ENCODE results near the gene PLEKHG3.

The PLEKHG3 gene

DNA sequence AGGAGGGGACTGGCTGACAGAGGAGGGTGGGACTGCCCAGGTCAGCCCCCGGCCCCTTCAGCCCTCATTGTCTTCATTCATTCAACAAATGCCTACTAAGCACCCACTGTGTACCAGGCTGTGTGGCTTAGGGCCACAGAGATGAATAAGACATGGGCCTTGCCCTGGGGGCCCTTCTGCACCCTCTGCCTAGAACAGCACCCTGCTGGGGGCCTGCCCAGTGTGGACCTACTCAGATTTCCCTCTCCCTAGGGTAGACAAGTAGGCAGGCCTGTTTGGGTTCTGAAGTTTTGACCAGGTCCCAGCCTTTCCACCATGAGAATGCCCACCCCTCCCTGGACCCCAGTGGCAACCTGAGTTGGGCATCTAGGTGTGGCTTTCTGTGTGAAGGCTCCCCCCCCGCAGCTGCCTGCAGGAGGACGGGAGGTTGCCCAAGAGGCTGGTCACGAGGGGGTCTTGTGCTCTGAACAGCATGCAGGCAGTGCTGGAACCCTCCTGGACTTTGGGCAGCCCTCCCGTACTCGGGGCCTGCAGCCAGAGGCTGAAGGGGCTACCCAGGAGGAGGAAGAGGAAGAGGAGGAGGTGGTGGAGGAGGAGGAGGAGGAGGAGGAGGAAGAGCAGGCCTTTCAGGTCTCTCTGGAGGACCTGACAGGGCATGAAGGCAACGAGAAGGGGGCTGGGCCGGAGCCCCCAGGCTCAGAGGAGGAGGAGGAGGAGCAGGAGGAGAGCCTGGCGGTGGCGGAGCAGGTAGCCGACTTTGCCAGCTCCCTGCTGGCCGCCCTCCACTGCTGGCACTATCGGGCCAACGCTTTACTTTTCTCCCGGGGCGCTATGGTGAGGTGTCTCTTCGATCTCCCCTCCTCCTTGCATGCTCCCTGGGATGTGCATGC is 33.4 kb downstream of the PLEKHG3 start:
- Histone ChIP-seq H3K36me3 (ENCODE audit: control insufficient read depth, low read length) (no peaks in the 10 kb centered on the region), H3F3A (ENCODE audit: control insufficient read depth, insufficient read depth) (no peaks in the 10 kb centered on the region), H3K27me3 (ENCODE audit: control insufficient read depth, low read length) (no peaks in the 10 kb centered on the region), H3K4me3 (ENCODE audit: low read length) (no peak overlapping the region), H3K27ac (ENCODE audit: low read depth, low read length) (no peak overlapping the region), H3K4me1 (ENCODE audit: control insufficient read depth, low read length) (no peaks in the 10 kb centered on the region), H3K79me2 (ENCODE audit: control insufficient read depth, low read length) (no peaks in the 10 kb centered on the region), H3K9me3 (ENCODE audit: control insufficient read depth, insufficient read depth, low read length) (no peaks in the 10 kb centered on the region), H4K20me1 (ENCODE audit: control insufficient read depth, insufficient read depth, low read depth, low read length) (no peaks in the 10 kb centered on the region), H3K9me2 (replicated peaks; ENCODE audit: control insufficient read depth, low read length) (no peaks in the 10 kb centered on the region), H3K4me2 (ENCODE audit: low read length) (no peak overlapping the region)
- TF ChIP-seq EZH2phosphoT487 (IDR thresholded peaks at IDR 0.05; ENCODE audit: borderline replicate concordance, low read length), result no peak
- TF ChIP-seq, protein P1, sequence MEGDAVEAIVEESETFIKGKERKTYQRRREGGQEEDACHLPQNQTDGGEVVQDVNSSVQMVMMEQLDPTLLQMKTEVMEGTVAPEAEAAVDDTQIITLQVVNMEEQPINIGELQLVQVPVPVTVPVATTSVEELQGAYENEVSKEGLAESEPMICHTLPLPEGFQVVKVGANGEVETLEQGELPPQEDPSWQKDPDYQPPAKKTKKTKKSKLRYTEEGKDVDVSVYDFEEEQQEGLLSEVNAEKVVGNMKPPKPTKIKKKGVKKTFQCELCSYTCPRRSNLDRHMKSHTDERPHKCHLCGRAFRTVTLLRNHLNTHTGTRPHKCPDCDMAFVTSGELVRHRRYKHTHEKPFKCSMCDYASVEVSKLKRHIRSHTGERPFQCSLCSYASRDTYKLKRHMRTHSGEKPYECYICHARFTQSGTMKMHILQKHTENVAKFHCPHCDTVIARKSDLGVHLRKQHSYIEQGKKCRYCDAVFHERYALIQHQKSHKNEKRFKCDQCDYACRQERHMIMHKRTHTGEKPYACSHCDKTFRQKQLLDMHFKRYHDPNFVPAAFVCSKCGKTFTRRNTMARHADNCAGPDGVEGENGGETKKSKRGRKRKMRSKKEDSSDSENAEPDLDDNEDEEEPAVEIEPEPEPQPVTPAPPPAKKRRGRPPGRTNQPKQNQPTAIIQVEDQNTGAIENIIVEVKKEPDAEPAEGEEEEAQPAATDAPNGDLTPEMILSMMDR (IDR thresholded peaks at IDR 0.05; ENCODE audit: low read depth, low read length, poor library complexity, severe bottlenecking), result no peak

DNA sequence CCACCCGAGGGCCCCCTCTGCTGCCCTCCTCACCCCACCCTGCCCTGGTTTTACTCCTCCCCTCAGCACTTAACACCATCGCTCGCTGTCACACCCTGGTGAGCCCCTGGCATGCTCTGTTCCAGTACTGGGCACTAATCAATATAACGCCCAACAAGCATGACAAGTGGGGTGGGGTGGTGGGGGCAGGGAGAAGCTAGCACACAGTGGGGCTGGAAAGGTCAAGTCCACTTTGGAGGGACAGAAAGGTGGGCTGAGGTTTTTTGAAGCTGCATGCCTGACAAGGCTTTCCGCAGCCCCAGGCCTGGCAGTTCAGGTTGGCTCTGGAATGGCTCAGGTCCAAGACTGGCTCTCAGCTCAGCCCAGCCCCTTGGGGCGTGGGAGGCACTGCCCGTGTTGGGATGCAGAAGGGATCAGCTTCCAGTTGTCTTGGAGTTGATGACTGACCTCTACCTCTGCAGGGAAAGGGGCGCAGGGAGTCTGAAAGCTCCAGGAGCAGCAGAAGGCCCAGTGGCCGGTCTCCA is 34.1 kb downstream of the PLEKHG3 start:
- Histone ChIP-seq H3K27ac (ENCODE audit: low read depth, low read length) (no peak overlapping the region), H3K36me3 (ENCODE audit: control insufficient read depth, low read length) (no peaks in the 10 kb centered on the region), H3K79me2 (ENCODE audit: control insufficient read depth, low read length) (no peaks in the 10 kb centered on the region), H4K20me1 (ENCODE audit: control insufficient read depth, insufficient read depth, low read depth, low read length) (no peaks in the 10 kb centered on the region), H3K4me1 (ENCODE audit: control insufficient read depth, low read length) (no peaks in the 10 kb centered on the region), H3K27me3 (ENCODE audit: control insufficient read depth, low read length) (no peaks in the 10 kb centered on the region), H3K9me3 (ENCODE audit: control insufficient read depth, insufficient read depth, low read length) (no peaks in the 10 kb centered on the region), H3K9me2 (replicated peaks; ENCODE audit: control insufficient read depth, low read length) (no peaks in the 10 kb centered on the region), H3F3A (ENCODE audit: control insufficient read depth, insufficient read depth) (no peaks in the 10 kb centered on the region), H3K4me3 (ENCODE audit: low read length) (no peak overlapping the region), H3K4me2 (ENCODE audit: low read length) (no peak overlapping the region)
- TF ChIP-seq, protein P1 (IDR thresholded peaks at IDR 0.05; ENCODE audit: low read depth, low read length, poor library complexity, severe bottlenecking), result no peak
- no peak for TF ChIP-seq EZH2phosphoT487 (IDR thresholded peaks at IDR 0.05; ENCODE audit: borderline replicate concordance, low read length)

DNA sequence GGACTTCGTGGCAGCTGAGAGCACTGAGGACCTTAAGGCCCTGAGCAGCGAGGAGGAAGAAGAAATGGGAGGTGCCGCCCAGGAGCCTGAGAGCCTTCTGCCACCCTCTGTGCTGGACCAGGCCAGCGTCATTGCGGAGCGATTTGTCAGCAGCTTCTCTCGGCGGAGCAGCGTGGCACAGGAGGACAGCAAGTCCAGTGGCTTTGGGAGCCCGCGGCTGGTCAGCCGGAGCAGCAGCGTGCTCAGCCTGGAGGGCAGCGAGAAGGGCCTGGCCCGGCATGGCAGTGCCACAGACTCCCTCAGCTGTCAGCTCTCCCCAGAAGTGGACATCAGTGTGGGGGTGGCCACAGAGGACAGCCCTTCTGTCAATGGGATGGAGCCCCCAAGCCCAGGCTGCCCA is 37.0 kb downstream of the PLEKHG3 start:
- TF ChIP-seq EZH2phosphoT487 (IDR thresholded peaks at IDR 0.05; ENCODE audit: borderline replicate concordance, low read length), result no peak
- TF ChIP-seq, protein P1 (IDR thresholded peaks at IDR 0.05; ENCODE audit: low read depth, low read length, poor library complexity, severe bottlenecking), result no peak
- no peaks in the 10 kb centered on the region for H3K79me2 ChIP-seq (ENCODE audit: control insufficient read depth, low read length)
- no peaks in the 10 kb centered on the region for H3K4me1 ChIP-seq (ENCODE audit: control insufficient read depth, low read length)
- no peaks in the 10 kb centered on the region for H3K36me3 ChIP-seq (ENCODE audit: control insufficient read depth, low read length)
- no peaks in the 10 kb centered on the region for H3K9me3 ChIP-seq (ENCODE audit: control insufficient read depth, insufficient read depth, low read length)
- no peak overlapping the region for H3K4me3 ChIP-seq (ENCODE audit: low read length)
- H3K27ac ChIP-seq (ENCODE audit: low read depth, low read length), result no peak overlapping the region
- H3K27me3 ChIP-seq (ENCODE audit: control insufficient read depth, low read length), result no peaks in the 10 kb centered on the region
- H4K20me1 ChIP-seq (ENCODE audit: control insufficient read depth, insufficient read depth, low read depth, low read length), result no peaks in the 10 kb centered on the region
- no peak overlapping the region for H3K4me2 ChIP-seq (ENCODE audit: low read length)
- no peaks in the 10 kb centered on the region for H3F3A ChIP-seq (ENCODE audit: control insufficient read depth, insufficient read depth)
- no peaks in the 10 kb centered on the region for H3K9me2 ChIP-seq (replicated peaks; ENCODE audit: control insufficient read depth, low read length)
